Stimulated activated naive CD8-positive, alpha-beta T cell treated with anti-CD3 and anti-CD28 coated beads, Interleukin-15, Interleukin-2, amounts not matched to agents 100 ng/mL and 50 ng/mL, for 24 hours (primary cell): ENCODE results near the gene DLGAP3.
"Not testable (repeated sequence)": the region's sequence is repeated elsewhere in the genome, so short reads cannot be mapped to it uniquely, and the experiment has no call there.

ENCODE experiments used
- H3K27ac Mint-ChIP-seq: one replicate; pipeline ENCODE4 v1.8.0; 2021; ENCODE audit warnings: mild to moderate bottlenecking, mixed read lengths
- H3K27me3 Mint-ChIP-seq: one replicate; pipeline ENCODE4 v1.8.0; 2021; ENCODE audit warnings: mixed read lengths
- H3K36me3 Mint-ChIP-seq: one replicate; pipeline ENCODE4 v1.8.0; 2021; ENCODE audit warnings: low read depth, mixed read lengths
- H3K4me1 Mint-ChIP-seq: one replicate; pipeline ENCODE4 v1.8.0; 2021; ENCODE audit warnings: low read depth, mixed read lengths
- H3K4me3 Mint-ChIP-seq: one replicate; pipeline ENCODE4 v1.8.0; 2021; ENCODE audit warnings: mild to moderate bottlenecking, mixed read lengths
- H3K9me3 Mint-ChIP-seq: one replicate; pipeline ENCODE4 v1.8.0; 2021; ENCODE audit warnings: mixed read lengths

The DLGAP3 gene

DNA sequence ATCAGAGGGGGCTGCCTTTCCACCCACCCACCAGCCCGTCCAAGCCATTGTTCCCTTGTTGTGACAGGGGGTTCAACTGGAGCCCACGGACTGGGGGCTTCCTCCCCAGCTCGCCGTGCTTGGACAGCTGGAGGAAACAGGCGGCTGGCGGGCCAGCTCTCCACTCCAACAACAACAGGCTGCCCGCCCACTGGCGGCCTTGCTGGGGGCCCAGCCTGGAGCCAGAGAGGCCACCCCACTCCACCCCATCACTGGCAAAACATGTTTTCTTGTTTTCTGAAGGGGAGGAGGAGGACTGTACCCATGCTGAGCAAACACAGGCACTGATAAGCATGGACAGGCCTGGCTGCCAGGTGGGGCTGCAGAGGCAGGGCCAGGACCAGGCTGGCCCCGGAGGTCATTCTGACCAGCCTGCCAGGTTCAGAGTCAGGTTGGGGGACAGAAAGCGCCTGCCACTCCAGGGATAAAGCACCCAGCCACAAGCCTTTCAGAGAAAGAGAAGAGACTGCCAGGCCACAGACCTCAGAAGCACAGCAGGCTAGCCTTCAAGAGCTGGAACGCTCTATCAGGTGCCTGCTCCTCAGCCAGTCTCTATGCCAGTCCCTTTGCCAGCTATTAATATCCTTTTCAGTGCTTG is 103.9 kb downstream of the DLGAP3 start:
- Mint-ChIP-seq H3K36me3 (peaks cover 4% of the 10 kb centered on the region), H3K4me3 (no peak overlapping the region), H3K4me1 (no peaks in the 10 kb centered on the region), H3K27ac (no peak overlapping the region), H3K9me3 (peaks cover 4% of the 10 kb centered on the region), H3K27me3 (no peaks in the 10 kb centered on the region)

DNA sequence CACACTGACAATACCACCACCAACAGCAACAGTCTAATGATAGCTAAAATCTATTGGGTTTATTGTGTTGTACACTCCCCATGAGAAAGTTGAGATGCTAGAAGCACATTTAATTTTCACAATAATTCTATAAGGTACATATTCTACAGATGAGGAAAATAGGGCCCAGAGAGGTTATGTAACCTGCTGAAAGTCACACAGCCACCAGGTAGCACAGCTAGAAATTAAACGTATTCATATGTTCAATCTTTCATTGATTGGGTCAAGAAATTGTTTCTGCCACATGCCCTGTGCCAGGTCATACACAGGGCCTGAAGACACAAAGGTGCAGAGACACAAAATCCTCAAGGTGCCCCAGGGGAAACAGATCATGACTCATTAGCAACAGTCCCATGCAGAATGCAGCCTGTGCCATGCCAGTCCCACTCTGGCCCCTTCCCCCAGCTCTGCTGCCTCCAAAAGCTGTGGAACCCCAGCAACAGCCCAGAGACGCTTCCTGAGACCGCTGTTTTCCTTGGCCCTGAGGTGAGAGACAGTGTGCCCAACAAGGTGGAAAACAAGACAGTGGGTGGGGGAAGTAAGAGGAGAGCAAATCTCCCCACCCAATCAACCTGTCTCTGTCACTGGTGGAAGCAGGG is 104.5 kb downstream of the DLGAP3 start:
- Mint-ChIP-seq H3K4me1 (no peaks in the 10 kb centered on the region), H3K9me3 (peaks cover 4% of the 10 kb centered on the region), H3K27ac (no peak overlapping the region), H3K27me3 (no peaks in the 10 kb centered on the region), H3K4me3 (no peak overlapping the region), H3K36me3 (peaks cover 4% of the 10 kb centered on the region)

DNA sequence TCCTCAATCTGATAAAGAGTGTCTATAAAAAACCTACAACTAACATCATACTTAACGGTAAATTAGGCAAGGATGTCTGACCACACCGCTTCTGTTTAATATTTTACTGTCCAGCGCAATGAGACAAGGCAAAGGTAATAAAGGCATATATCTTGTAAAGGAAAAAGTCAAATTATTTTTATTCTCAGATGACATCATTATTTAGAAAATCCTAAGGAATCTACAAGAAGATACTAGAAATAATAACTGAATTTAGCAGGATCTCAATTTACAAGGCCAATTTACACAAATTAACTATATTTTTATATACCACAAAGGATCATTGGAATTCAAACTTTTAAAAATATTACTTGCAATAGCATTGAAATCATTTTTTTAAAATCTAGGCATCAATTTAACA is 107.2 kb downstream of the DLGAP3 start:
- H3K4me3 Mint-ChIP-seq, result no peak overlapping the region
- H3K9me3 Mint-ChIP-seq, result peaks cover 4% of the 10 kb centered on the region
- no peak overlapping the region for H3K27ac Mint-ChIP-seq
- no peaks in the 10 kb centered on the region for H3K4me1 Mint-ChIP-seq
- peaks cover 4% of the 10 kb centered on the region for H3K36me3 Mint-ChIP-seq
- H3K27me3 Mint-ChIP-seq, result no peaks in the 10 kb centered on the region

DNA sequence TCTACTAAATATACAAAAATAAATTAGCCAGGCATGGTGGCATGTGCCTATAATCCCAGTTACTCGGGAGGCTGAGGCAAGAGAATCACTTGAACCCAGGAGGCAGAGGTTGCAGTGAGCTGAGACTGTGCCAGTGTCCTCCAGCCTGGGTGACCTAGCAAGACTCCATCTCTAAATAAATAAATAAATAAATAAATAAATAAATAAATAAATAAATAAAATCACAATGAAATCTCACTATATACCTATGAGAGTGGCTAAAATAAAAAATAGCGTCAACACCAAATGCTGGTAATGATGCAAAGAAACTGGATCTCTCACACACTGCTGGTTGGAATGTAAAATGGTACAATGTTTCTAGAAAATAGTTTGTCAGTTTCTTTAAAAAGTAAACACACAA is 110.6 kb downstream of the DLGAP3 start:
- not testable (repeated sequence) for H3K9me3 Mint-ChIP-seq, H3K4me1 Mint-ChIP-seq, H3K27ac Mint-ChIP-seq, H3K4me3 Mint-ChIP-seq, H3K36me3 Mint-ChIP-seq, H3K27me3 Mint-ChIP-seq

- H3K4me3 Mint-ChIP-seq, result no peak overlapping the region
- H3K36me3 Mint-ChIP-seq, result no peaks in the 10 kb centered on the region
- H3K27me3 Mint-ChIP-seq, result no peaks in the 10 kb centered on the region
- no peaks in the 10 kb centered on the region for H3K9me3 Mint-ChIP-seq
- no peak overlapping the region for H3K27ac Mint-ChIP-seq
- H3K4me1 Mint-ChIP-seq, result no peaks in the 10 kb centered on the region
These were observed 112.7 kb downstream of the DLGAP3 start for GRCh38 chr1:34816778-34817177.

DNA sequence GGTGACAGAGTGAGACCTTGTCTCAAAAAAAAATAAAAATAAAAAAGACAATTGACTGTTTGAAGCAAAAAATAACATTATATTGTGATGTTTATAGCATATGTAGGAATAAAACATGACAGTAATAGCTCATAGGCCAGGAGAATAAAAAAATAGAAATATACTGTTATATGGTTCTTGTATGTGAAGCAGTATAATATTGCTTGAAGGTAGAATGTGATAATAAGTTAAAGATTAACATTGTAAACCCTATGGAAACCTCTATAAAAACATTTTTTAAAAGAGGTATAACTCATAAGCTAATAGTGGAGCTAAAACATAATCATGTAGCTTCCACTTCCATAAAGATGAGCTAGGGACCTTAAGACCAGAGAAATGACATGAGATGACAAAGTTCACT is 113.1 kb downstream of the DLGAP3 start:
- H3K4me3 Mint-ChIP-seq, result no peak overlapping the region
- no peaks in the 10 kb centered on the region for H3K27me3 Mint-ChIP-seq
- H3K9me3 Mint-ChIP-seq, result no peaks in the 10 kb centered on the region
- H3K4me1 Mint-ChIP-seq, result no peaks in the 10 kb centered on the region
- H3K36me3 Mint-ChIP-seq, result no peaks in the 10 kb centered on the region
- H3K27ac Mint-ChIP-seq, result no peak overlapping the region
